Testis (tissue), 3 donors: ENCODE measurements around the gene SLC23A2. TPM values are rescaled to one million over a fixed set of nuclear protein-coding genes. Genes with fewer than 3 reads are reported as not detected.

ENCODE experiments used
- DNase-seq: peaks from one replicate; pipeline ENCODE4 v3.0.0-alpha.2; 2019
- H3K27ac ChIP-seq, 2 donors: fragments of 200-600 bp; sonication (generic); one replicate each; pipeline ENCODE4 v1.5.1; 2019
- H3K27me3 ChIP-seq: fragments of 200-600 bp; sonication (generic); one replicate; pipeline ENCODE4 v1.5.1; 2019
- H3K36me3 ChIP-seq: fragments of 200-600 bp; sonication (generic); one replicate; pipeline ENCODE4 v1.5.1; 2017; ENCODE audit warnings: low read depth; ENCODE audit errors: missing control alignments
- H3K4me1 ChIP-seq: fragments of 200-600 bp; sonication (generic); one replicate; pipeline ENCODE4 v1.5.1; 2019
- H3K4me3 ChIP-seq, 2 donors: fragments of 200-600 bp; sonication (generic); one replicate each; pipeline ENCODE4 v1.5.1; 2017 to 2019
- H3K9me3 ChIP-seq: fragments of 200-600 bp; sonication (generic); one replicate; pipeline ENCODE4 v1.5.1; 2017
- CTCF ChIP-seq, 3 experiments: fragments of 450-650 bp in 2 of 3; fragments of 200-600 bp in 1 of 3; sonication (generic) in 1 of 3; IDR thresholded peaks; one replicate each; pipeline ENCODE4 v1.5.1; 2016 to 2019; ENCODE audit warnings: antibody characterized with exemption in 3 of 3, mild to moderate bottlenecking in 2 of 3, moderate library complexity in 1 of 3
- POLR2A ChIP-seq: fragments of 450-650 bp; IDR thresholded peaks from one replicate; pipeline ENCODE4 v1.6.1; 2017; ENCODE audit warnings: antibody characterized with exemption, mild to moderate bottlenecking, moderate library complexity
- WGBS, 2 donors: methylation state at CpG; one replicate each; pipeline ENCODE4 v1.1.5; 2018; 5-methylcytosine and 5-hydroxymethylcytosine counted together
- intact Hi-C: fragments of 100-400 bp; cut with DNase I; formaldehyde crosslinking; loops from one replicate; pipeline ENCODE4 v1.15.1; 2023; ENCODE audit warnings: low total_unique reads
- polyA plus RNA-seq: library from polyadenylated mRNA; stranded (reverse); fragments of 350-450 nt; fragmentation: Illumina TruSeq; extraction: RNeasy Lipid Tissue Mini Kit (QIAGEN cat#74804); gene quantifications from one replicate; pipeline ENCODE4 v1.2.3, GENCODE V29; 2014; ENCODE audit warnings: low read depth, low replicate concordance; ENCODE audit not compliant: insufficient read depth
- total RNA-seq, 2 donors: library from RNA; depleted of rRNA; stranded (reverse); fragments of >200 nt; gene quantifications; one replicate each; pipeline ENCODE4 v1.2.3, GENCODE V29; 2016

SLC23A2 gene
- total and polyA plus RNA-seq, 3 donors from 2014 or later: 23.6 to 49.3 (median 40.7) TPM

- intact Hi-C loops: no loop called here
- Histone ChIP-seq H3K36me3 (no peaks in the 10 kb centered on the region), H3K4me3 (no peak overlapping the region), H3K27ac (no peak overlapping the region), H3K27me3 (no peaks in the 10 kb centered on the region), H3K4me1 (peaks cover 44% of the 10 kb centered on the region), H3K9me3 (no peaks in the 10 kb centered on the region)
- DNase-seq: peak; percentile 45
- WGBS, 2 donors: 42 to 57% methylated on average over 8 of the region's 8 CpGs
- no peak for TF ChIP-seq CTCF (IDR thresholded peaks at IDR 0.05)
- TF ChIP-seq POLR2A: no peak
Observed at GRCh38 chr20:4916971-4917881, 84.1 kb downstream of the SLC23A2 start.

GRCh38 chr20:4913147-4913546 lies 88.2 kb downstream of the SLC23A2 start:
- H3K4me3 ChIP-seq: no peak overlapping the region
- TF ChIP-seq POLR2A (no peak), CTCF (IDR thresholded peaks at IDR 0.05) (no peak)
- 95 to 98% methylated on average over 7 of the region's 7 CpGs for WGBS, 2 donors
- peaks cover 22% of the 10 kb centered on the region for H3K4me1 ChIP-seq
- no peaks in the 10 kb centered on the region for H3K36me3 ChIP-seq
- H3K9me3 ChIP-seq: no peaks in the 10 kb centered on the region
- no peak overlapping the region for H3K27ac ChIP-seq
- intact Hi-C loops: no loop called here
- DNase-seq: no peak
- H3K27me3 ChIP-seq: no peaks in the 10 kb centered on the region

GRCh38 chr20:4912380-4913142 lies 88.7 kb downstream of the SLC23A2 start:
- no peaks in the 10 kb centered on the region for H3K36me3 ChIP-seq
- no peak overlapping the region for H3K27ac ChIP-seq
- H3K4me1 ChIP-seq: peaks cover 18% of the 10 kb centered on the region
- DNase-seq: no peak
- intact Hi-C loops: no loop called here
- H3K9me3 ChIP-seq: no peaks in the 10 kb centered on the region
- no peaks in the 10 kb centered on the region for H3K27me3 ChIP-seq
- WGBS, 2 donors: 95% methylated on average over 15 of the region's 15 CpGs
- H3K4me3 ChIP-seq: no peak overlapping the region
- TF ChIP-seq POLR2A: no peak
- no peak for TF ChIP-seq CTCF (IDR thresholded peaks at IDR 0.05)

GRCh38 chr20:4910951-4911350 lies 90.4 kb downstream of the SLC23A2 start:
- Histone ChIP-seq H3K27ac (no peak overlapping the region), H3K4me1 (peaks cover 5% of the 10 kb centered on the region), H3K4me3 (no peak overlapping the region), H3K36me3 (no peaks in the 10 kb centered on the region), H3K9me3 (no peaks in the 10 kb centered on the region), H3K27me3 (no peaks in the 10 kb centered on the region)
- no peak for DNase-seq
- WGBS, 2 donors: 76 to 82% methylated on average over 5 of the region's 5 CpGs
- intact Hi-C loops: no loop called here
- TF ChIP-seq CTCF (IDR thresholded peaks at IDR 0.05) (no peak), POLR2A (no peak)
